A549 (cell line): Measurements from ENCODE around the gene HOXB9.

Source experiments
- CEBPB ChIP-seq, 2 experiments: fragments of >200 bp in 1 of 2; sonication (Bioruptor Twin) in 1 of 2; formaldehyde crosslinking in 1 of 2; IDR thresholded peaks; 2 replicates each; pipeline ENCODE4 v1.6.1; 2012 to 2016
- EP300 ChIP-seq, 2 experiments: fragments of >200 bp; sonication (Bioruptor Twin); formaldehyde crosslinking; IDR thresholded peaks; 2 replicates in 1 of 2; 3 replicates in 1 of 2; pipeline ENCODE4 v1.6.1; 2016 to 2017
- FOSL2 ChIP-seq, 2 experiments: fragments of 450-650 bp in 1 of 2; fragments of >200 bp in 1 of 2; sonication (Bioruptor Twin) in 1 of 2; formaldehyde crosslinking; IDR thresholded peaks; 2 replicates each; pipeline versions ENCODE4 v1.5.0 to v1.6.1; 2016 to 2020; ENCODE audit warnings: mild to moderate bottlenecking in 1 of 2, moderate library complexity in 1 of 2
- HOXA7 ChIP-seq: fragments of 250-450 bp; sonication (Bioruptor Pico); IDR thresholded peaks from 2 replicates; pipeline ENCODE4 v1.5.0; 2020; ENCODE audit warnings: mild to moderate bottlenecking, moderate library complexity
- JUN ChIP-seq, 2 experiments: fragments of >200 bp; sonication (Bioruptor Twin); formaldehyde crosslinking; IDR thresholded peaks; 2 replicates in 1 of 2; 3 replicates in 1 of 2; pipeline ENCODE4 v1.6.1; 2016 to 2017
- POLR2A ChIP-seq: IDR thresholded peaks from 2 replicates; pipeline ENCODE4 v1.6.1; 2012; ENCODE audit warnings: mild to moderate bottlenecking, low read length
- POLR2AphosphoS2 ChIP-seq: conservative IDR thresholded peaks from 2 replicates; pipeline ENCODE4 v1.6.1; 2012; ENCODE audit warnings: low read length, improper control_type of control experiment, inconsistent platforms
- RAD21 ChIP-seq, 2 experiments: fragments of >200 bp in 1 of 2; sonication (Bioruptor Twin) in 1 of 2; formaldehyde crosslinking in 1 of 2; IDR thresholded peaks in 1 of 2; conservative IDR thresholded peaks in 1 of 2; 2 replicates in 1 of 2; 3 replicates in 1 of 2; pipeline ENCODE4 v1.6.1; 2012 to 2018; ENCODE audit warnings: inconsistent platforms in 1 of 2
- RFX5 ChIP-seq: fragments of 450-650 bp; IDR thresholded peaks from 2 replicates; pipeline ENCODE4 v1.7.1; 2014; ENCODE audit warnings: antibody characterized with exemption, mild to moderate bottlenecking, moderate library complexity
- TP53 ChIP-seq: fragments of 250-450 bp; sonication (Bioruptor Pico); IDR thresholded peaks from 2 replicates; pipeline ENCODE4 v1.5.0; 2021; ENCODE audit warnings: mild to moderate bottlenecking, moderate library complexity
- TF ChIP-seq, protein P1 (sequence below): fragments of >200 bp; sonication (Bioruptor Twin); formaldehyde crosslinking; IDR thresholded peaks from 3 replicates; pipeline ENCODE4 v1.5.1; 2016
- TF ChIP-seq, protein P2 (sequence below): IDR thresholded peaks from 2 replicates; pipeline ENCODE4 v1.6.1; 2012
- TF ChIP-seq, protein P3 (sequence below): fragments of 200-600 bp; sonication (generic); IDR thresholded peaks from 2 replicates; pipeline ENCODE4 v1.6.1; 2016; ENCODE audit warnings: antibody characterized with exemption, mild to moderate bottlenecking, moderate library complexity

DNA sequence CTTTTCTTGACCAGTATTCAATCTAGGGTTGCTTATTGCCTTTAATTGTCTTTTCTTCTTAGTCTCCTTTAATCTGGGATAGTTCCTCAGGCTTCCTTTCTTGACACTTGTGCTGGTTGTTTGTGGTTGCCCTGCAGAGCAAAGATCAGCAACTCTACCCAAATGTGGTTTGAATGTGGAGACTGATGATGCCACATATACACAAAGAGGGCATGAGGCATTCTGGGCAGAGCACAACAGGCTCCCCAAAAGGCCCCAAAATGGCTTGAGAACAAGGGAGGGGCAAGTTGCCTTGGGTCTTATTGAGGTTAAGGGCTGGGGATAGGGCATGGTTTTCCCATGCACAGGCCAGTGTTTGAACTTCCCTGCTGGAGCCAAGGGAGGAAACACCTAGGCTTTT, 29.8 kb upstream of the HOXB9 start:
- no peak for TF ChIP-seq POLR2A
- no peak for TF ChIP-seq RFX5
- TF ChIP-seq, protein P1, sequence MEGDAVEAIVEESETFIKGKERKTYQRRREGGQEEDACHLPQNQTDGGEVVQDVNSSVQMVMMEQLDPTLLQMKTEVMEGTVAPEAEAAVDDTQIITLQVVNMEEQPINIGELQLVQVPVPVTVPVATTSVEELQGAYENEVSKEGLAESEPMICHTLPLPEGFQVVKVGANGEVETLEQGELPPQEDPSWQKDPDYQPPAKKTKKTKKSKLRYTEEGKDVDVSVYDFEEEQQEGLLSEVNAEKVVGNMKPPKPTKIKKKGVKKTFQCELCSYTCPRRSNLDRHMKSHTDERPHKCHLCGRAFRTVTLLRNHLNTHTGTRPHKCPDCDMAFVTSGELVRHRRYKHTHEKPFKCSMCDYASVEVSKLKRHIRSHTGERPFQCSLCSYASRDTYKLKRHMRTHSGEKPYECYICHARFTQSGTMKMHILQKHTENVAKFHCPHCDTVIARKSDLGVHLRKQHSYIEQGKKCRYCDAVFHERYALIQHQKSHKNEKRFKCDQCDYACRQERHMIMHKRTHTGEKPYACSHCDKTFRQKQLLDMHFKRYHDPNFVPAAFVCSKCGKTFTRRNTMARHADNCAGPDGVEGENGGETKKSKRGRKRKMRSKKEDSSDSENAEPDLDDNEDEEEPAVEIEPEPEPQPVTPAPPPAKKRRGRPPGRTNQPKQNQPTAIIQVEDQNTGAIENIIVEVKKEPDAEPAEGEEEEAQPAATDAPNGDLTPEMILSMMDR = no peak
- TF ChIP-seq, protein P2, sequence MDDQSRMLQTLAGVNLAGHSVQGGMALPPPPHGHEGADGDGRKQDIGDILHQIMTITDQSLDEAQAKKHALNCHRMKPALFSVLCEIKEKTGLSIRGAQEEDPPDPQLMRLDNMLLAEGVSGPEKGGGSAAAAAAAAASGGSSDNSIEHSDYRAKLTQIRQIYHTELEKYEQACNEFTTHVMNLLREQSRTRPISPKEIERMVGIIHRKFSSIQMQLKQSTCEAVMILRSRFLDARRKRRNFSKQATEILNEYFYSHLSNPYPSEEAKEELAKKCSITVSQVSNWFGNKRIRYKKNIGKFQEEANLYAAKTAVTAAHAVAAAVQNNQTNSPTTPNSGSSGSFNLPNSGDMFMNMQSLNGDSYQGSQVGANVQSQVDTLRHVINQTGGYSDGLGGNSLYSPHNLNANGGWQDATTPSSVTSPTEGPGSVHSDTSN = no peak
- no peak for TF ChIP-seq CEBPB (IDR thresholded peaks at IDR 0.05)
- TF ChIP-seq EP300 (IDR thresholded peaks at IDR 0.05) = no peak
- TF ChIP-seq, protein P3, sequence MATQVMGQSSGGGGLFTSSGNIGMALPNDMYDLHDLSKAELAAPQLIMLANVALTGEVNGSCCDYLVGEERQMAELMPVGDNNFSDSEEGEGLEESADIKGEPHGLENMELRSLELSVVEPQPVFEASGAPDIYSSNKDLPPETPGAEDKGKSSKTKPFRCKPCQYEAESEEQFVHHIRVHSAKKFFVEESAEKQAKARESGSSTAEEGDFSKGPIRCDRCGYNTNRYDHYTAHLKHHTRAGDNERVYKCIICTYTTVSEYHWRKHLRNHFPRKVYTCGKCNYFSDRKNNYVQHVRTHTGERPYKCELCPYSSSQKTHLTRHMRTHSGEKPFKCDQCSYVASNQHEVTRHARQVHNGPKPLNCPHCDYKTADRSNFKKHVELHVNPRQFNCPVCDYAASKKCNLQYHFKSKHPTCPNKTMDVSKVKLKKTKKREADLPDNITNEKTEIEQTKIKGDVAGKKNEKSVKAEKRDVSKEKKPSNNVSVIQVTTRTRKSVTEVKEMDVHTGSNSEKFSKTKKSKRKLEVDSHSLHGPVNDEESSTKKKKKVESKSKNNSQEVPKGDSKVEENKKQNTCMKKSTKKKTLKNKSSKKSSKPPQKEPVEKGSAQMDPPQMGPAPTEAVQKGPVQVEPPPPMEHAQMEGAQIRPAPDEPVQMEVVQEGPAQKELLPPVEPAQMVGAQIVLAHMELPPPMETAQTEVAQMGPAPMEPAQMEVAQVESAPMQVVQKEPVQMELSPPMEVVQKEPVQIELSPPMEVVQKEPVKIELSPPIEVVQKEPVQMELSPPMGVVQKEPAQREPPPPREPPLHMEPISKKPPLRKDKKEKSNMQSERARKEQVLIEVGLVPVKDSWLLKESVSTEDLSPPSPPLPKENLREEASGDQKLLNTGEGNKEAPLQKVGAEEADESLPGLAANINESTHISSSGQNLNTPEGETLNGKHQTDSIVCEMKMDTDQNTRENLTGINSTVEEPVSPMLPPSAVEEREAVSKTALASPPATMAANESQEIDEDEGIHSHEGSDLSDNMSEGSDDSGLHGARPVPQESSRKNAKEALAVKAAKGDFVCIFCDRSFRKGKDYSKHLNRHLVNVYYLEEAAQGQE = no peak
- TF ChIP-seq RAD21 (conservative IDR thresholded peaks at IDR 0.05 in 1 of 2, IDR thresholded peaks at IDR 0.05 in 1 of 2) = no peak
- no peak for TF ChIP-seq POLR2AphosphoS2
- TF ChIP-seq JUN (IDR thresholded peaks at IDR 0.05) = no peak
- no peak for TF ChIP-seq HOXA7
- TF ChIP-seq FOSL2 (IDR thresholded peaks at IDR 0.05) = no peak
- no peak for TF ChIP-seq FOSL2 (CRISPR knock-in tag; IDR thresholded peaks at IDR 0.05)
- no peak for TF ChIP-seq TP53 (CRISPR knock-in tag)
